GM23248 (cell line): ENCODE data around the gene MYLK.

ENCODE experiments used
- EZH2 ChIP-seq: fragments of 200-600 bp; sonication (generic); IDR thresholded peaks from 2 replicates; pipeline ENCODE4 v1.6.1; 2018; ENCODE audit warnings: antibody characterized with exemption, mild to moderate bottlenecking; ENCODE audit not compliant: insufficient read depth, poor library complexity, severe bottlenecking
- EZH2phosphoT487 ChIP-seq: fragments of 200-600 bp; sonication (generic); IDR thresholded peaks from 2 replicates; pipeline ENCODE4 v1.6.1; 2018; ENCODE audit warnings: antibody characterized with exemption, moderate library complexity, mild to moderate bottlenecking, low read depth; ENCODE audit not compliant: insufficient read depth

- TF ChIP-seq EZH2 (no peak), EZH2phosphoT487 (no peak)
These were observed 235.3 kb downstream of the MYLK start for GRCh38 chr3:123648696-123649405.
